ENCODE data around the gene OR2V2. TPM values are rescaled to one million over a fixed set of nuclear protein-coding genes. Genes with fewer than 3 reads are reported as not detected.
A peak's percentile ranks its signal among the peaks of the same experiment; 100 is the strongest.

The OR2V2 gene
- total RNA-seq, 1 donor from 2014 or later: not detected

DNA sequence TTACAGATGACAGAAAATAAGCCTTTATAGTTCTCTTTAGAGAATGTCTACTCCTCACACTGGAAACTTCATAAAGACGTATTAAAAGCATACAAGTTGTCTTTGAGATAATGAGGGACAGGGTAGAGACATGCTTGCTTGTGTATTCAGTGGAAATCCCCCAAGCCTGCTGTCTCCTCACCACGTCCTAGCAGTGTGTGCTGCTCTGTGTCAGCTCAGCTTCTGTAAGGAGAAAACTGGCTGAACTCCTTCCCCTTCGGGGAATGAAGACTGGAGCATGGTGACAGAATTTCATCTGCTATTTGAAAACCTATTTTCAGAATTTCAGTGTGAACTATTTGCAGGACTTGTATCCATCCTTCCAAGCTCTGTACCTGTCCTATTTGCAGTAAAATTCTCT, 9.4 kb downstream of the OR2V2 start:
- H3K36me3 Mint-ChIP-seq (ENCODE audit: low read depth, unreplicated experiment): peaks cover 2% of the 10 kb centered on the region
- Histone ChIP-seq H3K36me3 (ENCODE audit: insufficient read depth, low read length) (no peaks in the 10 kb centered on the region), H3K79me2 (ENCODE audit: insufficient read depth, low read length) (no peaks in the 10 kb centered on the region), H3K27me3 (ENCODE audit: insufficient read depth, low read length) (peaks cover 2% of the 10 kb centered on the region), H3K4me2 (ENCODE audit: low read length) (no peak overlapping the region), H3K9me3 (ENCODE audit: insufficient read depth, low read depth, low read length) (no peaks in the 10 kb centered on the region), H3K27ac (ENCODE audit: low read depth, low read length) (no peak overlapping the region), H2AFZ (ENCODE audit: low read depth, low read length) (no peak overlapping the region), H4K20me1 (ENCODE audit: insufficient read depth, low read length) (no peaks in the 10 kb centered on the region), H3K4me3 (ENCODE audit: insufficient read depth, low read depth, low read length) (no peak overlapping the region), H3K9ac (ENCODE audit: low read length) (no peak overlapping the region), H3K4me1 (ENCODE audit: insufficient read depth, low read length) (peaks cover 8% of the 10 kb centered on the region)
- no peak for FAIRE-seq
- TF ChIP-seq EZH2 (IDR thresholded peaks at IDR 0.05; ENCODE audit: insufficient read depth, low read length): no peak
- TF ChIP-seq, protein P1, sequence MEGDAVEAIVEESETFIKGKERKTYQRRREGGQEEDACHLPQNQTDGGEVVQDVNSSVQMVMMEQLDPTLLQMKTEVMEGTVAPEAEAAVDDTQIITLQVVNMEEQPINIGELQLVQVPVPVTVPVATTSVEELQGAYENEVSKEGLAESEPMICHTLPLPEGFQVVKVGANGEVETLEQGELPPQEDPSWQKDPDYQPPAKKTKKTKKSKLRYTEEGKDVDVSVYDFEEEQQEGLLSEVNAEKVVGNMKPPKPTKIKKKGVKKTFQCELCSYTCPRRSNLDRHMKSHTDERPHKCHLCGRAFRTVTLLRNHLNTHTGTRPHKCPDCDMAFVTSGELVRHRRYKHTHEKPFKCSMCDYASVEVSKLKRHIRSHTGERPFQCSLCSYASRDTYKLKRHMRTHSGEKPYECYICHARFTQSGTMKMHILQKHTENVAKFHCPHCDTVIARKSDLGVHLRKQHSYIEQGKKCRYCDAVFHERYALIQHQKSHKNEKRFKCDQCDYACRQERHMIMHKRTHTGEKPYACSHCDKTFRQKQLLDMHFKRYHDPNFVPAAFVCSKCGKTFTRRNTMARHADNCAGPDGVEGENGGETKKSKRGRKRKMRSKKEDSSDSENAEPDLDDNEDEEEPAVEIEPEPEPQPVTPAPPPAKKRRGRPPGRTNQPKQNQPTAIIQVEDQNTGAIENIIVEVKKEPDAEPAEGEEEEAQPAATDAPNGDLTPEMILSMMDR (IDR thresholded peaks at IDR 0.05; ENCODE audit: insufficient read depth, low read depth, low read length): no peak
- peaks cover 25% of the 10 kb centered on the region for H3K27me3 Mint-ChIP-seq (ENCODE audit: low read depth, unreplicated experiment)
- H3K9me3 Mint-ChIP-seq (ENCODE audit: unreplicated experiment): peaks cover 2% of the 10 kb centered on the region
- DNase-seq (ENCODE audit: low read depth): no peak
- H3K4me1 Mint-ChIP-seq (ENCODE audit: low read depth, unreplicated experiment): no peaks in the 10 kb centered on the region
- H3K4me3 Mint-ChIP-seq (ENCODE audit: unreplicated experiment): no peak overlapping the region
- H3K27ac Mint-ChIP-seq (ENCODE audit: unreplicated experiment): no peak overlapping the region

DNA sequence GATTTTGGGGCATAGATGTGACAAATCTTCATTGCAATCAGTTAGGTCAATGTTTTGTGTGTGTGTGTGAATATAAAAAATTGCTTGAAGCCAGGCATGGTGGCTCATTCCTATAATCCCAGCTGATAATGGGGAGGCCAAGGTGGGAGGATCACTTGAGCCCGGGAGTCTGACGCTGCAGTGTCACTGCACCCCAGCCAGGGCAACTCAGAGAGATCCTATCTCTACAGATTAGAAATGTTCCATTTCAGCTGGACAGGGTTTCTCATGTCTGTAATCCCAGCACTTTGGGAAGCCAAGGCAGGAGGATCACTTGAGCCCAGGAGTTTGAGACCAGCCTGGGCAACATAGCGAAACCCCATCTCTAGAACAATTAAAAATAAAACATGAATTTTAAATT, 11.5 kb downstream of the OR2V2 start:
- FAIRE-seq (no peak), DNase-seq (ENCODE audit: low read depth) (no peak)
- peaks cover 8% of the 10 kb centered on the region for H3K4me1 ChIP-seq (ENCODE audit: insufficient read depth, low read length)
- peaks cover 2% of the 10 kb centered on the region for H3K27me3 ChIP-seq (ENCODE audit: insufficient read depth, low read length)
- peaks cover 2% of the 10 kb centered on the region for H3K36me3 Mint-ChIP-seq (ENCODE audit: low read depth, unreplicated experiment)
- H3K27ac ChIP-seq (ENCODE audit: low read depth, low read length): no peak overlapping the region
- no peak overlapping the region for H3K27ac Mint-ChIP-seq (ENCODE audit: unreplicated experiment)
- no peak overlapping the region for H3K4me3 ChIP-seq (ENCODE audit: insufficient read depth, low read depth, low read length)
- no peaks in the 10 kb centered on the region for H3K79me2 ChIP-seq (ENCODE audit: insufficient read depth, low read length)
- TF ChIP-seq, protein P1 (IDR thresholded peaks at IDR 0.05; ENCODE audit: insufficient read depth, low read depth, low read length): no peak
- TF ChIP-seq EZH2 (IDR thresholded peaks at IDR 0.05; ENCODE audit: insufficient read depth, low read length): no peak
- H3K9me3 ChIP-seq (ENCODE audit: insufficient read depth, low read depth, low read length): no peaks in the 10 kb centered on the region
- no peak overlapping the region for H3K9ac ChIP-seq (ENCODE audit: low read length)
- no peaks in the 10 kb centered on the region for H4K20me1 ChIP-seq (ENCODE audit: insufficient read depth, low read length)
- no peak overlapping the region for H3K4me2 ChIP-seq (ENCODE audit: low read length)
- no peaks in the 10 kb centered on the region for H3K4me1 Mint-ChIP-seq (ENCODE audit: low read depth, unreplicated experiment)
- peaks cover 32% of the 10 kb centered on the region for H3K27me3 Mint-ChIP-seq (ENCODE audit: low read depth, unreplicated experiment)
- no peak overlapping the region for H2AFZ ChIP-seq (ENCODE audit: low read depth, low read length)
- H3K9me3 Mint-ChIP-seq (ENCODE audit: unreplicated experiment): peaks cover 4% of the 10 kb centered on the region
- H3K36me3 ChIP-seq (ENCODE audit: insufficient read depth, low read length): no peaks in the 10 kb centered on the region
- H3K4me3 Mint-ChIP-seq (ENCODE audit: unreplicated experiment): no peak overlapping the region

DNA sequence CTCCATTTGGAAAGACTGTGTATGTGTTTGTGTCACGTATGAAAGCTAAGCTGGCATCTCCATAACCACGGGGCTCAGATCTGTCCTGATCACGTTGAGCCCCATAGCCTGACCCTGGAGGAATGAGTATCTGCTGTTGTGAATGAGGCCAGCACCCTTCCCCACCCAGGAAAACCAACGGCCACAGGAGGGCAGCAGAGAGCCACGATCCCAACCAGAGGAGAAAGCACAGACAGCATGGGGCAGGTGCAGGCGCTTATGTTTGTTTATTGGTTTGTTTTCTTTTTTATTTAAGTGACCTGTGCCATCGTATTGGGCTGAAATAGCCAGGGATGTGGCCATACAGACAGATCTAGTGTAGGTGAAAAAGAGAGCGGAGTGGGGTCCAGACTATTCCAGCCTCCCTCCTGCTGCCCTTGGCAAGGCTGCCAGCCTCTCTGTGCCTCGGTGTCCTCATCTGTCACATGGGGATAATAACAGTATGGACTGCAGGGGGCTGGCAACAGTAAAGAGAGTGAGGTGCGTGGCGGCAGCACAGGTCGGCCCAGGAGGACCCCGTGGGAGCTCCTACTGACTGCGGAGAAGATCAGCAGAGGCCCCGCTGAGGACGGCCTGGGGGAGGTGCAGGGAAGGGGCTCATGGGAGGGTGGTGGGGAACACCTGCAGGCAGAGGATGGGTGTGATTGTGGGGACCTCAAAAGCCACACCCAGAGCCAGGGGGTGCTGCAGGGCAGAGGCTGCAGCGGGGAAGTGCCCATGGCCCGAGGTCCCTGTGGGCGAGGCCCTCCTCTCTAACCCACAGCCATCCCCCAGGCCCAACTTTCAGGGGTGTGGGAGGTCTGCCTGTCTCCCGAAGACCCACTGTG, 12.1 kb downstream of the OR2V2 start:
- H3K9ac ChIP-seq (ENCODE audit: low read length): peak overlapping the region; percentile 47
- H2AFZ ChIP-seq (ENCODE audit: low read depth, low read length): peak overlapping the region; percentile 86
- peaks cover 2% of the 10 kb centered on the region for H3K27me3 ChIP-seq (ENCODE audit: insufficient read depth, low read length)
- no peak overlapping the region for H3K27ac ChIP-seq (ENCODE audit: low read depth, low read length)
- peaks cover 8% of the 10 kb centered on the region for H3K4me1 ChIP-seq (ENCODE audit: insufficient read depth, low read length)
- no peak for FAIRE-seq
- no peaks in the 10 kb centered on the region for H3K4me1 Mint-ChIP-seq (ENCODE audit: low read depth, unreplicated experiment)
- H4K20me1 ChIP-seq (ENCODE audit: insufficient read depth, low read length): no peaks in the 10 kb centered on the region
- H3K9me3 ChIP-seq (ENCODE audit: insufficient read depth, low read depth, low read length): no peaks in the 10 kb centered on the region
- no peaks in the 10 kb centered on the region for H3K36me3 ChIP-seq (ENCODE audit: insufficient read depth, low read length)
- no peak for TF ChIP-seq EZH2 (IDR thresholded peaks at IDR 0.05; ENCODE audit: insufficient read depth, low read length)
- TF ChIP-seq, protein P1 (IDR thresholded peaks at IDR 0.05; ENCODE audit: insufficient read depth, low read depth, low read length): peak; percentile 93
- H3K36me3 Mint-ChIP-seq (ENCODE audit: low read depth, unreplicated experiment): peaks cover 2% of the 10 kb centered on the region
- H3K79me2 ChIP-seq (ENCODE audit: insufficient read depth, low read length): no peaks in the 10 kb centered on the region
- H3K4me3 ChIP-seq (ENCODE audit: insufficient read depth, low read depth, low read length): no peak overlapping the region
- no peak overlapping the region for H3K4me3 Mint-ChIP-seq (ENCODE audit: unreplicated experiment)
- peak; percentile 25 for DNase-seq (ENCODE audit: low read depth)
- peaks cover 32% of the 10 kb centered on the region for H3K27me3 Mint-ChIP-seq (ENCODE audit: low read depth, unreplicated experiment)
- no peak overlapping the region for H3K27ac Mint-ChIP-seq (ENCODE audit: unreplicated experiment)
- peaks cover 5% of the 10 kb centered on the region for H3K9me3 Mint-ChIP-seq (ENCODE audit: unreplicated experiment)
- no peak overlapping the region for H3K4me2 ChIP-seq (ENCODE audit: low read length)
